PFSK-1 (cell line): Measurements from ENCODE around the gene HOXA3.

Experiments
- FOXP2 ChIP-seq: optimal IDR thresholded peaks from 2 replicates; pipeline ENCODE3; 2011; ENCODE audit warnings: borderline replicate concordance, control low read depth, inconsistent platforms; ENCODE audit not compliant: insufficient read depth; ENCODE audit errors: extremely low read length, extremely low read depth
- POLR2AphosphoS5 ChIP-seq: IDR thresholded peaks from 2 replicates; pipeline ENCODE4 v1.6.1; 2012; ENCODE audit warnings: low read depth, mild to moderate bottlenecking, control low read depth, low read length, moderate library complexity
- REST ChIP-seq, 2 experiments: IDR thresholded peaks; 2 replicates each; pipeline versions ENCODE4 v1.6.1 to v1.8.0; 2011 to 2012; ENCODE audit warnings: low read depth in 2 of 2, low read length in 2 of 2, control low read depth in 1 of 2, inconsistent platforms in 1 of 2, mild to moderate bottlenecking in 1 of 2, moderate library complexity in 1 of 2; ENCODE audit not compliant: insufficient read depth in 1 of 2
- SIN3A ChIP-seq: IDR thresholded peaks from 2 replicates; pipeline ENCODE4 v1.6.1; 2012; ENCODE audit warnings: mild to moderate bottlenecking, low read length, moderate library complexity, borderline replicate concordance; ENCODE audit not compliant: insufficient read depth
- TAF1 ChIP-seq: IDR thresholded peaks from 2 replicates; pipeline ENCODE4 v1.6.1; 2012; ENCODE audit warnings: low read length, control low read depth, borderline replicate concordance; ENCODE audit not compliant: insufficient read depth

- TF ChIP-seq REST (IDR thresholded peaks at IDR 0.05; ENCODE audit: insufficient read depth in 1 of 2, low read depth in 2 of 2, low read length in 2 of 2) (no peak), TAF1 (no peak), POLR2AphosphoS5 (no peak), FOXP2 (no peak), SIN3A (no peak)
Observed at GRCh38 chr7:27148031-27148755, 4.2 kb downstream of the HOXA3 start.
